Stimulated activated CD8-positive, alpha-beta memory T cell treated with anti-CD3 and anti-CD28 coated beads, Interleukin-7, amount 100 ng/mL, for 48 hours (primary cell): Measurements from ENCODE around the gene SFRP5.

Experiments used
- DNase-seq, 2 donors: peaks; one replicate each; pipeline ENCODE4 v3.0.0-alpha.2; 2020; ENCODE audit warnings: low read depth in 1 of 2; ENCODE audit errors: extremely low read depth in 1 of 2

SFRP5 gene, protein sequence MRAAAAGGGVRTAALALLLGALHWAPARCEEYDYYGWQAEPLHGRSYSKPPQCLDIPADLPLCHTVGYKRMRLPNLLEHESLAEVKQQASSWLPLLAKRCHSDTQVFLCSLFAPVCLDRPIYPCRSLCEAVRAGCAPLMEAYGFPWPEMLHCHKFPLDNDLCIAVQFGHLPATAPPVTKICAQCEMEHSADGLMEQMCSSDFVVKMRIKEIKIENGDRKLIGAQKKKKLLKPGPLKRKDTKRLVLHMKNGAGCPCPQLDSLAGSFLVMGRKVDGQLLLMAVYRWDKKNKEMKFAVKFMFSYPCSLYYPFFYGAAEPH

GRCh38 chr10:97771913-97772823 is at the start of gene SFRP5:
Gene SFRP5 (minus strand): TSS chr10:97771999. CDS start chr10:97771833, 166 bp downstream.
- no peak for DNase-seq

DNA sequence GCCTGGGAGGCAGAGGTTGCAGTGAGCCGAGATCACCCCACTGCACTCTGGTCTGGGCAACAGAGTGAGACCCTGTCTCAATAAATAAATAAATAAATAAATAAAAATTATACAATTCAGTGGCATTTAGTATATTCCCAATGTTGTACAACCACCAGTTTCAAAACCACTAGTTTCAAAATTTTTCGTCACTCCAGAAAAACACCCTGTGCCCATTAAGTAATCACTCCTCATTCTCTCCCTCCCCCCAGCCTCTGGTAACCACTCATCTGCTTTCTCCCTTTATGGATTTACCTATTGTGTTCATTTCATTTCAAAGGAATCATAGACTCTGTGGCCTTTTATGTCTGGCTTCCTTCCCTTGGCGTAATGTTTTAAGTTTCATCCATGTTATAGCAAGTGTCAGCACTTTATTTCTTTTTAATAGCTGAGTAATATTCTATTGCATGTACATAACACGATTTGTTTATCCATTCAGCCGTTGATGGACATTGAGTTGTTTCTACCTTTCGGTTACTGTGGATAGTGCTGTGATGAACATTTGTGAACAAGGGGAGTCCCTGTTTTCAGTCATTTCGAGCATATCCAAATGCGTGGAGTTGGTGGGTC is 48.4 kb upstream of the SFRP5 start:
- no peak for DNase-seq

DNA sequence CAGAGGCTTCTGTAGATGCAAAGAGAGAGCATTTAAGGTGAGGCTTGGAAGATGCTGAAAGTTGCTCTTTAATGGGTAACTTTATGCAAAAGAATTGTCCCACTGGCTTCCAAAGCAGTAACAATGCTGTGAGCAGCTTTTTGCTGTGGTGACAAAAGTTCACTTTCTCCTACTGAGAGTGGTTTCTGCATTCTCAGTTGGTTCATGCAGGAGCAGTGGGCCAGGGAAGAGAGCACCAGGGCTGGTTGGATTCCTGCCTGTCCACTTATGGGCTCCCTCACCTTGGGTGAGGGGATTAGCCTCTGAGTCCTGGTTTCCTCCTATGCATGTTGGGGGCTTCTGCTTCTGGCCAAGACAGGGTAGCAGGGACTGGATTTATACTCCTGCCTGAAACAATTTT is 46.8 kb upstream of the SFRP5 start:
- no peak for DNase-seq

DNA sequence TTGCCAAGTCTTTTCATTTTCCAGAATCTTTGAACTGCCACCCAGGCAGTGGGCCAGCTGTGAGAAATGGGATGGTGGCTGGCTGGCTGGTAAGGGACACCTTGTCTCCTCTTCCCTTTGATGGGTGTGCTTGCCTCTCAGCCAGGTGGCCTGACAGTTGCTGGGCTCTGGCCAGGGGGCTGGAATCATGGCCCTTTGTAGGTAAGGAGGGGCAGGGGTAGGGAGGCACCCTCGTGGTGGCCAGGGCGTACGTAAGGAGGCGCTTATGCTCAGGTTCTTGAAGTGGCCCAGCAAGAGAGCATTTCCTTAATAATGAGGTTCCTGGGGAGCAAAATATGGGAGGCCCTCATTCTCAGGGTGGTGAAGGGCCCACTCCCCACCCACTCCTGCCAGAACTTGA is 44.8 kb upstream of the SFRP5 start:
- no peak for DNase-seq

DNA sequence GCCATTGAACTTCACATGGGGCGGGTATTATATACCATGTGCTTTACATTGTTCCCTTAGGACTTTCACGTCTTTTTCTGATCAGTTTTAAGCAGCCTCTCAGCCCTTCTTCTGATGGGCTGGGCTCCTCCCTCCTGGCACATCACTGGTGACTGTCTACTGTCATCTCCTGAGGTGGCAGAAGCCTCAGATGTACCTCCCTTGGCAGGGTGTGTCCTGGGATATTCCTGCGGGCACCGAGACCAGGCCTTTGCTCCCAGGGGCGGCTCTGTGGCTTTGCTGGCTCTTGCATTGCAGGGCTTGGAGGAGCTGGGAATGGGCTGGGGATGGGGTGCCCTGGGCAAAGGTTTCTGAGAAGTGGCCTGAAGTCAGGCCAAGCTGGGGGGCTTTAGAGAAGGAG is 43.2 kb upstream of the SFRP5 start:
- no peak for DNase-seq

- no peak for DNase-seq
Observed at GRCh38 chr10:97813311-97813710, 41.5 kb upstream of the SFRP5 start.

- DNase-seq: no peak
Observed at GRCh38 chr10:97812696-97813095, 40.9 kb upstream of the SFRP5 start.

- DNase-seq: no peak
Observed at GRCh38 chr10:97811958-97812357, 40.2 kb upstream of the SFRP5 start.

DNA sequence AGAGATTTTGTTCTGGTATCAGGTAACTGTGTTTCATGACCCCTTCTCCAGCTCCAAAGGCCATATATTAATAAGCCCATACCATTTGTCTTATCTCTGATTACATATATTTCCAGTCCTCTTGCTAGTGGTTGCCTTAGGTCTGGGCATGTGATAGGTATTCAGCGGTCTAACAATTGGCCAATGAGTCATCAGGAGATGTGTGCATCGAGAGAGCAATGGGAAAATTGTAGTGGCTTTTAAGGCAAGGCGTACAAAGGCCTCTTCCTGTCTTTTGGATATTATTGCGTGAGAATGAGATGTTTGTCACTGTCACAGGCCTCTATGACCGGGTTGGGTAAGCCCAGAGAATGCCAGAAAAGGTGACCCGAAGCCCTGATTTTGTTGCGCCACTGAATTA is 38.6 kb upstream of the SFRP5 start:
- DNase-seq: no peak

DNA sequence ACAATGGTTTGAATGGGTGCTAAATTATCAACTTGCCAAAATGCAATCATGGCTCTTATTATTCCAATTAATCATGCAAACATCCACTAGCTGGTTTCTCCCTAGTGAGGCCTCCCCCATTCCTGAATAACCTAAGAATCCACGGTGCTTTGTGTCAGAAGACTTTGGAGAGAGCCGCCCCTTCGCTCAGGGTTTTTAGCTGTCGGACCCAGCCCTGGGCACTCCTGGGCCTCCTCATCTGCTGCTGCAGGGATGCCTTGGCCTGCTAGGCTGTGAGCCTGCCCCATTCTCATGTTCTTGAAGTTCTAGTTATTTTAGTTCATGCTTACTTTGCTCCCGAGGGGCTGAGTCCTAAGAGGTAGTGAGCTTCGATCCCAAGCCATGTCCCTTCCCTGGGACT is 34.1 kb upstream of the SFRP5 start:
- DNase-seq: no peak

GRCh38 chr10:97805096-97805884 is 33.5 kb upstream of the SFRP5 start:
- no peak for DNase-seq

DNA sequence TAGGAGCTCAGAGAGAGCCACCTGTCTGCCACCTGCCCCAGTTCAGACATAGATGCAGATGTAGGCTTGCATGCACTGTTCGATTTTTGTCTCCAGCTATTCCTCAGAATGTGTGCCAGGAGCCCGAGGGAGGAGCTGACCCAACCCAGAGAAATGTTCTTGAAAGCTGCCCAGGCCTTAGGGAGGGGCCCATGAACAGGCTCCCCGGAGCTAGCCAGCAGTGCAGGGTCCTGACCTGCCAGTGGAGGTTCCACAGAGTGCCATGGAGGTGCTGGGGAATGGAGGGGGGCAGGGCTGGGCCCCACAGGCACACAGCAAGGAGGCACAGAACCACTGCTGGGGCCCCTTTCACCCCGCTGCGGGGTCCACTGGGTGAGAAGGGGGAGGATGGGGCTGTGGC is 29.6 kb upstream of the SFRP5 start:
- DNase-seq: no peak

- no peak for DNase-seq
Observed at GRCh38 chr10:97800474-97800873, 28.7 kb upstream of the SFRP5 start.

DNA sequence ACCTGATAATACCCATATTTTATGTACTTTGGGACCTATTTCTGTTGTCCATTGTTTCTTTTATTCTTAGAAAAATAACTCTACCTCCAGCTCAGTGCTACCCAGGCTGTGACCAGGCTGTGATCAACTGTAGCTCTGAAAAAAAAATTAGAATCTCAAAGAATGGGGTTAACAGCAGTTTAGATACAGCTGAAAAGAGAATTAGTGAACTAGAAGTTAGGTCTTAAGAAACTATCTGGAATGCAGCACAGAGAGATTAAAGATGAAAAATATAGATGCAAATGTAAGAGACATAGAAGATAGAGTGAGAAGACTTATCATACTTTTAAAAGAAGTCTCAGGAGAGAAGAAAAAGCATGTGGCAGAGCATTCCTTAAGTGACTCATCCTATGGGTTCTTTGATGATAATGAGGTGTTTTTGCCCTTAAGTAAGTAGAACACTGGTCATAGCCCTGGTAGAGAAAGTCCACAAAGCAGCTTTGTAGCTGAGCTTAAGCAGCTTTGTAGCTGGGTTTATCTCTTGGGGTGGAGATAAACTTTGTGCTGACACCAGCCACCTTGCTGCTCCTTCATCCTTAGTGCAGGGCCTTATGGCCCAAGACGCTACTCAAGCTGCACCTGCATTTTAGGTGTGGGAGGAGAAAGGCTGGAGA is 27.3 kb upstream of the SFRP5 start:
- no peak for DNase-seq

DNA sequence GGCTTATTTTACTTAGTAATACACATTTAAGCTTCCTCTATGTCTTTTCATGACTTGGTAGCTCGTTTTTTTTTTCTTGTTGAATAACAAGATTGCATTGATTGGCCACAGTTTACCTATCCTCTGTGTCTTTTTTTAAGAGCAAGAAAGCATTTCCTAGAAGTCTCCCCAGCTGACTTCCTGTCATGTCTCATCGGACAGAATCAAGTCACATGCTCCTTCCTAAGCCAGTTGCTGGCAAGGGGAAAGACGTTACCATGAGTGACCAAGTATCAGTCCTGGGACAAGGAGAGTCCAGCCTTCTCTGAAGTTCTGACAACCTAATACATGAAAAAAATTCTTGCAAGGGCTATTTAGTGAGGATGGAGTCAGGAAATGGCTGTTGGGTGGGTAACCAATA is 24.9 kb upstream of the SFRP5 start:
- DNase-seq: no peak

- DNase-seq: no peak
Observed at GRCh38 chr10:97795886-97796285, 24.1 kb upstream of the SFRP5 start.

- peak; percentile 39 to 52 for DNase-seq
Observed at GRCh38 chr10:97791824-97792721, 20.3 kb upstream of the SFRP5 start.

DNA sequence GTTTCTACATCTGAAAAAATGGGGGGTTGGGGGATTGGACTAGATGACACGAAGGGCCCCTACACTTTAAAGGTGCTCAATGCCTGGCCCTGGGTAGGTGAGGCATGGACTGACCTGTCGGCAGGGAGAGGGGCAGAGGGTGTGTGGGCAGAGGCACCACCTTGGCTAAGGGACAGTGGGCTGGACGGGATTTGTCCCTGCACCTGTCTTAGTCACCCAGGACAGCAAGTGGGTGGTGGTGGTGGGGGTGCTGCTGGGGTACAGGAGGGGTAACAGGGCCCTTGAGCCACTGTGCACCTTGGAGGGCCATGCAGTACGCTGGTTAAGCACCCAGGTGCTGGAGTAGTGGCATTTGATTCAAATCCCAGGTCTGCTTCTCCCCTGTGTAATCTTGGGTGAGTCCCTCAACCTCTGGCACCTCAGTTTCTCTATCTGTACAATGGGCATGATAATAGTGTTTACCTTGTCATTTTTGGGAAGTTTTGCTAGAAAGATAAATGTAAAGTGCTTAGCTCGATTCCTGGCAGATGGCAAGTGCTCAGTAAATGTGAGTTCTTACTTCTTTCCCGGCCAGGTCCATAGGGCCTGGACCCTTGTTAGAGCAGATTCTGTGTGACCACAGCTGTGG is 18.1 kb upstream of the SFRP5 start:
- DNase-seq: no peak
